ENCODE measurements around the gene KLF15.

DNA sequence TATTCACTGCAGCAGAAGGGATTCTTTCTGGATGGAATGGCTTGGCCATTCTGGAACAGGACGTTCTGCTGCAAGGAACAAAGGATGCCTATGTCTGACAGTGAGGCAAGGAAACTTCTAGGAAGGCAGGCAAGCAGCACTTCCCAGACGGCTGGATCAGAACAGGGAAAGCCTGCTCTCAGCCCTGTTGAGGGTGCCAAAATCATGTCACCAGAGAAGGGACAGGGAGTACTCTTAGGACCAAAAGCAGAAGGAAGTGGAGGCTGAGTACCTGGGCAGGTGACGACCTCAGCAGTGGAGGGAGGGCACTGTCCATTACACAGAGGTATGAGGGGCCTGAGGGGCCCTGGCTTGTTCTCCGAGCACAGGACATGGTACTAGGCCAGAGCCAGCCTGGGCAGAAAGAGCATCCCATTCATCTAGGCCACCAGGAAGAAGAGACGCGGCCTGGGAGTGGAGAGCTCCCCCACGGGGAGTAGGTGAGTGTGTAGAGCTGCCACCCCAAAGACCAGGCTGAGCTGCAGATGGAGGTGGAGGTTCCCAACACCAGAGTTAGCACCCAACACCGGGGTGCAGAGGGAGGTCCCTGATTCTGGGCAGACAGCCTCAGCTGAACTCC, 9.6 kb downstream of the KLF15 start:
- TF ChIP-seq, protein P1, sequence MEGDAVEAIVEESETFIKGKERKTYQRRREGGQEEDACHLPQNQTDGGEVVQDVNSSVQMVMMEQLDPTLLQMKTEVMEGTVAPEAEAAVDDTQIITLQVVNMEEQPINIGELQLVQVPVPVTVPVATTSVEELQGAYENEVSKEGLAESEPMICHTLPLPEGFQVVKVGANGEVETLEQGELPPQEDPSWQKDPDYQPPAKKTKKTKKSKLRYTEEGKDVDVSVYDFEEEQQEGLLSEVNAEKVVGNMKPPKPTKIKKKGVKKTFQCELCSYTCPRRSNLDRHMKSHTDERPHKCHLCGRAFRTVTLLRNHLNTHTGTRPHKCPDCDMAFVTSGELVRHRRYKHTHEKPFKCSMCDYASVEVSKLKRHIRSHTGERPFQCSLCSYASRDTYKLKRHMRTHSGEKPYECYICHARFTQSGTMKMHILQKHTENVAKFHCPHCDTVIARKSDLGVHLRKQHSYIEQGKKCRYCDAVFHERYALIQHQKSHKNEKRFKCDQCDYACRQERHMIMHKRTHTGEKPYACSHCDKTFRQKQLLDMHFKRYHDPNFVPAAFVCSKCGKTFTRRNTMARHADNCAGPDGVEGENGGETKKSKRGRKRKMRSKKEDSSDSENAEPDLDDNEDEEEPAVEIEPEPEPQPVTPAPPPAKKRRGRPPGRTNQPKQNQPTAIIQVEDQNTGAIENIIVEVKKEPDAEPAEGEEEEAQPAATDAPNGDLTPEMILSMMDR (IDR thresholded peaks at IDR 0.05), result no peak
- TF ChIP-seq POLR2A (IDR thresholded peaks at IDR 0.05), result no peak
